Transverse colon (tissue), 4 donors: ENCODE measurements around the gene DHX16. TPM values are rescaled to one million over a fixed set of nuclear protein-coding genes. Genes with fewer than 3 reads are reported as not detected.

Experiments used
- DNase-seq: peaks from one replicate; pipeline ENCODE4 v3.0.0-alpha.2; 2019
- H3K27ac ChIP-seq, 4 donors: fragments of 200-600 bp; sonication (generic); 2 replicates each; pipeline ENCODE4 v1.5.1; 2016 to 2018; ENCODE audit warnings: inconsistent platforms in 4 of 4
- H3K27me3 ChIP-seq: fragments of 200-600 bp; sonication (generic); 2 replicates; pipeline ENCODE4 v1.5.1; 2017; ENCODE audit warnings: inconsistent platforms
- H3K36me3 ChIP-seq, 4 donors: fragments of 200-600 bp; sonication (generic); 2 replicates each; pipeline ENCODE4 v1.5.1; 2017 to 2019; ENCODE audit warnings: inconsistent platforms in 4 of 4
- H3K4me1 ChIP-seq, 4 donors: fragments of 200-600 bp; sonication (generic); 2 replicates each; pipeline ENCODE4 v1.5.1; 2017 to 2020; ENCODE audit warnings: inconsistent platforms in 4 of 4
- H3K4me3 ChIP-seq, 4 donors: fragments of 200-600 bp; sonication (generic); 1 replicate in 1 of 4; 2 replicates in 3 of 4; pipeline versions ENCODE4 v1.5.1 to v1.6.1; 2017 to 2019; ENCODE audit warnings: inconsistent platforms in 4 of 4
- H3K9me3 ChIP-seq, 2 donors: fragments of 200-600 bp; sonication (generic); 2 replicates each; pipeline ENCODE4 v1.5.1; 2017 to 2019; ENCODE audit warnings: inconsistent platforms in 2 of 2
- CTCF ChIP-seq, 5 experiments: fragments of 200-600 bp in 3 of 5; fragments of 450-650 bp in 2 of 5; sonication (generic) in 3 of 5; IDR thresholded peaks; 1 replicate in 2 of 5; 2 replicates in 3 of 5; pipeline ENCODE4 v1.5.1; 2016 to 2017; ENCODE audit warnings: antibody characterized with exemption in 5 of 5, inconsistent platforms in 3 of 5, mild to moderate bottlenecking in 2 of 5, moderate library complexity in 1 of 5
- EP300 ChIP-seq: sonication (generic); formaldehyde crosslinking; IDR thresholded peaks from one replicate; pipeline ENCODE4 v1.6.1; 2017; ENCODE audit warnings: antibody characterized with exemption, low read depth
- POLR2A ChIP-seq: fragments of 450-650 bp; IDR thresholded peaks from one replicate; pipeline ENCODE4 v1.6.1; 2016; ENCODE audit warnings: antibody characterized with exemption, mild to moderate bottlenecking, moderate library complexity
- POLR2AphosphoS5 ChIP-seq, 3 donors: sonication (generic); formaldehyde crosslinking; IDR thresholded peaks; one replicate each; pipeline ENCODE4 v1.6.1; 2016; ENCODE audit warnings: antibody characterized with exemption in 3 of 3
- WGBS, 2 donors: methylation state at CpG; one replicate each; pipeline ENCODE4 v1.1.5; 2018; ENCODE audit warnings: low coverage in 1 of 2; 5-methylcytosine and 5-hydroxymethylcytosine counted together
- in situ Hi-C, 4 donors: fragments of 200-750 bp; cut with MboI; loops; one replicate each; pipeline versions ENCODE4 v1.15.0 to v1.15.1; 2017; ENCODE audit warnings: low sequenced_read_pairs in 3 of 4, low pct_ligation_motif_present in 1 of 4, low pct_unique_long_range_greater_than_20kb in 1 of 4
- intact Hi-C: fragments of 100-400 bp; cut with DNase I; formaldehyde crosslinking; loops from one replicate; pipeline ENCODE4 v1.15.1; 2023; ENCODE audit warnings: low total_unique reads
- total RNA-seq, 4 donors: library from RNA; depleted of rRNA; stranded (reverse); fragments of >200 nt; gene quantifications; one replicate each; pipeline ENCODE4 v1.1.0, GENCODE V29; 2016

The DHX16 gene
- total RNA-seq, 4 donors from 2014 or later: 37.8 to 144 (median 41.3) TPM

DNA sequence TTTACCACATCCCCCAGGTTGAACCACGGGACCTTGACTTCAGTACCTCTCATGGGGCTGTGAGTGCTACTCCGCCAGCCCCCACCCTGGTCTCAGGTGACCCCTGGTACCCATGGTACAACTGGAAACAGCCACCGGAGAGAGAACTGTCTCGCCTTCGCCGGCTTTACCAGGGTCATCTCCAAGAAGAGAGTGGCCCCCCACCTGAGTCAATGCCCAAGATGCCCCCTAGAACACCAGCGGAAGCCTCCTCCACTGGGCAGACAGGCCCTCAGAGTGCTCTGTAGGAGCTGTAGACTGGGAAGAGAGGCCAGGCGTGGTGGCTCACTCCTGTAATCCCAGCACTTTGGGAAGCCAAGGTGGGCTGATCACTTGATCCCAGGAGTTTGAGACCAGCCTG is 47.3 kb downstream of the DHX16 start:
- Histone ChIP-seq H3K9me3 (no peaks in the 10 kb centered on the region), H3K36me3 (peaks cover 0 to 53% (median 27%) of the 10 kb centered on the region in 4 donors), H3K4me3 (no peak overlapping the region), H3K27ac (peak overlapping the region; percentile 84 to 94 (median 94)), H3K4me1 (peaks cover 12 to 17% (median 15%) of the 10 kb centered on the region in 4 donors), H3K27me3 (no peaks in the 10 kb centered on the region)
- DNase-seq: no peak
- TF ChIP-seq POLR2AphosphoS5 (IDR thresholded peaks at IDR 0.05) (no peak), CTCF (IDR thresholded peaks at IDR 0.05) (no peak), EP300 (no peak), POLR2A (no peak)
- in situ Hi-C loops: loop anchor here in 1 of 4 donors (10.0 kb wide), 1 partner anchor 49 kb away; the partner anchor contains the start of gene DHX16
- WGBS, 2 donors: 93 to 100% methylated on average over 1 to 8 of the region's 8 CpGs
- intact Hi-C loops: no loop called here

GRCh38 chr6:30619561-30619960 is 53.2 kb downstream of the DHX16 start:
- Histone ChIP-seq H3K4me1 (peaks cover 10 to 17% (median 14%) of the 10 kb centered on the region in 4 donors), H3K9me3 (no peaks in the 10 kb centered on the region), H3K4me3 (no peak overlapping the region), H3K27me3 (no peaks in the 10 kb centered on the region), H3K27ac (peak overlapping the region; percentile 93 to 98 (median 94)), H3K36me3 (peaks cover 0 to 57% (median 28%) of the 10 kb centered on the region in 4 donors)
- intact Hi-C loops: loop anchor here (5.0 kb wide), 2 partner anchors 68 to 103 kb away; partner anchors contain the start of genes PPP1R18 and TUBB
- in situ Hi-C loops: no loop called here
- 96 to 100% methylated on average over 1 to 11 of the region's 11 CpGs for WGBS, 2 donors
- no peak for DNase-seq
- no peak for TF ChIP-seq POLR2A
- TF ChIP-seq CTCF (IDR thresholded peaks at IDR 0.05): no peak
- TF ChIP-seq POLR2AphosphoS5 (IDR thresholded peaks at IDR 0.05): no peak
- no peak for TF ChIP-seq EP300

DNA sequence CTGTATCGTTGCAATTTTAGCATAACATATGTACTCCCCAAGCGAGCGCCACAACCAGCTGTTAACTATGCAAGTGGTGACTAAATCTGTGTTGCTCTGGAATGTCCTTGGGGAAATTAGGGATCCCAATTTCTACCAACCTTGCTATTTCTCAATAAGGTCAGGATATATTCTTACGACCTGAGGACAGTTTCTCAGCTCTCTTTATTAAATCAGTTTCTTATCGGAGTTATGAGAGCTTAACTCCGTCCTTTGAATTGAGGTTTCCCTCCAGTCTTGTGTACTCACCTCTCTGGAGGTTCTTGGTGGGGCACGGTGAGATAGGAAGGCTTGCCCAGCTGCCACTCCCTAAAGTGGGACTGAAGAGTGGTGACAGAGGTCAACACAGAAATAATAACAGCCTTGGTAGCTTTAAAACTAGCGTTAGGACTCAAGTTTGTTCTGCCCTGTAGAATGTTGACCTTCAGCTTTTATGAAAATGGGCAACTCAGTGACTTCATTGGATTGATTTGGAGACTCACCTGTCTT is 54.5 kb downstream of the DHX16 start:
- DNase-seq: peak; percentile 57
- peaks cover 13 to 30% (median 26%) of the 10 kb centered on the region in 4 donors for H3K4me1 ChIP-seq
- in situ Hi-C loops (no loop called here), intact Hi-C loops (loop anchor here (5.0 kb wide), 2 partner anchors 69 to 104 kb away; partner anchors contain the start of genes PPP1R18 and TUBB)
- WGBS, 2 donors: 8 to 12% methylated on average over 8 of the region's 8 CpGs
- no peaks in the 10 kb centered on the region for H3K9me3 ChIP-seq
- H3K36me3 ChIP-seq: peaks cover 0 to 45% (median 22%) of the 10 kb centered on the region in 4 donors
- peak overlapping the region; percentile 93 to 98 (median 94) for H3K27ac ChIP-seq
- H3K4me3 ChIP-seq: peak overlapping the region; percentile 43 to 71 (median 66)
- H3K27me3 ChIP-seq: no peaks in the 10 kb centered on the region
- TF ChIP-seq EP300 (no peak), CTCF (IDR thresholded peaks at IDR 0.05) (no peak), POLR2A (peak; percentile 35), POLR2AphosphoS5 (IDR thresholded peaks at IDR 0.05) (peak; percentile 22 to 72 (median 63))

- in situ Hi-C loops: no loop called here
- peak; percentile 98 for DNase-seq
- 0 to 1% methylated on average over 1 to 34 of the region's 34 CpGs for WGBS, 2 donors
- TF ChIP-seq POLR2A (peak; percentile 46), EP300 (no peak), CTCF (IDR thresholded peaks at IDR 0.05) (no peak), POLR2AphosphoS5 (IDR thresholded peaks at IDR 0.05) (peak; percentile 91 to 93 (median 93))
- no peaks in the 10 kb centered on the region for H3K9me3 ChIP-seq
- intact Hi-C loops: loop anchor here (5.0 kb wide), 2 partner anchors 70 to 105 kb away; partner anchors contain the start of genes PPP1R18 and TUBB
- H3K4me1 ChIP-seq: peaks cover 14 to 36% (median 32%) of the 10 kb centered on the region in 4 donors
- peak within 1 kb of the TSS; percentile 94 to 98 (median 96) for H3K27ac ChIP-seq
- H3K4me3 ChIP-seq: peak within 1 kb of the TSS; percentile 63 to 76 (median 70)
- peaks cover 0 to 39% (median 19%) of the 10 kb centered on the region in 4 donors for H3K36me3 ChIP-seq
- no peaks in the 10 kb centered on the region for H3K27me3 ChIP-seq
Measured at GRCh38 chr6:30617565-30618269, 55.1 kb downstream of the DHX16 start, which contains the start of gene MRPS18B. TSS of gene MRPS18B (plus strand) at chr6:30617840. CDS start at chr6:30617866, 26 bp downstream.
